Liver (tissue), 5 donors: ENCODE results near the gene EYA3. TPM values are rescaled to one million over a fixed set of nuclear protein-coding genes. Genes with fewer than 3 reads are reported as not detected.

ENCODE experiments used
- polyA plus RNA-seq, 2 donors: library from polyadenylated mRNA; stranded (reverse) in 1 of 2; unstranded in 1 of 2; fragments of 200-250 nt in 1 of 2; fragments of >200 nt in 1 of 2; fragmentation: Nextera tagmentation in 1 of 2; extraction: Ambion mirVana in 1 of 2; gene quantifications; one replicate each; pipeline versions ENCODE4 v1.2.1 to v1.2.3, GENCODE V29; 2013 to 2015
- small RNA-seq: library from RNA; depleted of rRNA; stranded (forward); fragments of <200 nt; gene quantifications from one replicate; pipeline ENCODE3, GENCODE V24; 2014
- total RNA-seq, 2 donors: library from RNA; depleted of rRNA; stranded (reverse); fragments of >200 nt; gene quantifications; one replicate each; pipeline ENCODE4 v1.2.3, GENCODE V29; 2014
- donor health status: healthy.
- donor health status: healthy.
- donor health status: healthy.

The EYA3 gene
- total and polyA plus RNA-seq, 4 donors, result 3.6 to 12.6 (median 6.0) TPM

Small RNA genes lying within 50 kb of the gene (small RNA-seq; reads per million reads assigned to genes)
- gene RN7SL559P, result not detected

Other genes starting within 250 kb of the EYA3 start
- 10 to 100 TPM; 15.4 to 17.7 TPM for gene THEMIS2, start 216.1 kb downstream of the EYA3 start, total RNA-seq
- 1 to 10 TPM; 4.9 to 6.1 TPM for gene THEMIS2, start 216.1 kb downstream of the EYA3 start, polyA plus RNA-seq
- gene RPA2, start 174.0 kb downstream of the EYA3 start, total RNA-seq, result 10 to 100 TPM; 10.6 to 40.4 TPM
- gene RPA2, start 174.0 kb downstream of the EYA3 start, polyA plus RNA-seq, result 10 to 100 TPM in 1 of 2 donors, 1 to 10 TPM in 1; 8.7 to 13.9 TPM
- under 1 TPM; 0.33 to 0.37 TPM for gene SMPDL3B, start 153.6 kb downstream of the EYA3 start, total RNA-seq
- gene SMPDL3B, start 153.6 kb downstream of the EYA3 start, polyA plus RNA-seq, result under 1 TPM; 0.24 to 0.31 TPM
- gene XKR8, start 128.6 kb downstream of the EYA3 start, total RNA-seq, result 1 to 10 TPM; 5.3 to 8.1 TPM
- gene XKR8, start 128.6 kb downstream of the EYA3 start, polyA plus RNA-seq, result 1 to 10 TPM; 4.9 to 7.2 TPM
- gene PTAFR, start 88.1 kb upstream of the EYA3 start, total RNA-seq, result 1 to 10 TPM; 2.5 to 4.1 TPM
- 1 to 10 TPM in 1 of 2 donors, under 1 TPM in 1; 0.82 to 1.7 TPM for gene PTAFR, start 88.1 kb upstream of the EYA3 start, polyA plus RNA-seq
- gene DNAJC8, start 144.4 kb upstream of the EYA3 start, total RNA-seq, result 10 to 100 TPM; 14.9 to 23.9 TPM
- 10 to 100 TPM; 26.5 to 38.6 TPM for gene DNAJC8, start 144.4 kb upstream of the EYA3 start, polyA plus RNA-seq
- gene ATP5IF1, start 147.5 kb upstream of the EYA3 start, total RNA-seq, result 100 to 1,000 TPM; 136 to 154 TPM
- 100 to 1,000 TPM; 181 to 456 TPM for gene ATP5IF1, start 147.5 kb upstream of the EYA3 start, polyA plus RNA-seq
- 10 to 100 TPM in 1 of 2 donors, 1 to 10 TPM in 1; 5.5 to 10.6 TPM for gene SESN2, start 170.9 kb upstream of the EYA3 start, total RNA-seq
- 10 to 100 TPM; 10.7 to 13.0 TPM for gene SESN2, start 170.9 kb upstream of the EYA3 start, polyA plus RNA-seq
- 10 to 100 TPM; 13.0 to 18.5 TPM for gene MED18, start 240.4 kb upstream of the EYA3 start, total RNA-seq
- 10 to 100 TPM in 1 of 2 donors, 1 to 10 TPM in 1; 7.4 to 10.9 TPM for gene MED18, start 240.4 kb upstream of the EYA3 start, polyA plus RNA-seq